SHP77 treated with DMSO at 0.1 percent for 48 hours (cell line): ENCODE results near the gene PARVA.

Experiments used
- DNase-seq: peaks from one replicate; lab custom pipeline; 2025; lab: John Stamatoyannopoulos, UW

The PARVA gene

DNA sequence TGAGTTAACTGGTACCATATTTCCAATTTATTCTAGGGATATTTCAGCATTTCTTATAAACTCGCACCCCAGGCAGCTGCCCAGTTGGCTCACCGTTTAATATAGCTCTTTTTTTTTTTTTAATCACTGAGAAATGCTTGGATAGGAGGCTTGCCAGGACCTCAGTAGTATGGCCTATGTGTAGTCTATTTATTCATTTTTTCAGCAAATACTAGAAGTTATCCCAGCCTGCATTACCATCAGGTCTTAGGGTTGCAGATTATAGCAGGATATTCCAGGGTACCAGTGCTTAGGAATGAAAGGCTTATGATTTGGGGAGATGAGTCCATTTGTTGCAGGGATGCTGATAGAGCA, 26.6 kb downstream of the PARVA start:
- DNase-seq, result no peak

GRCh38 chr11:12404436-12404835, 27.1 kb downstream of the PARVA start:
- DNase-seq, result no peak

GRCh38 chr11:12408156-12408770, 30.9 kb downstream of the PARVA start:
- no peak for DNase-seq

- no peak for DNase-seq
Observed at GRCh38 chr11:12409621-12410005, 32.2 kb downstream of the PARVA start.

GRCh38 chr11:12410006-12410728, 32.8 kb downstream of the PARVA start:
- no peak for DNase-seq

- no peak for DNase-seq
Observed at GRCh38 chr11:12411393-12411792, 34.0 kb downstream of the PARVA start.

DNA sequence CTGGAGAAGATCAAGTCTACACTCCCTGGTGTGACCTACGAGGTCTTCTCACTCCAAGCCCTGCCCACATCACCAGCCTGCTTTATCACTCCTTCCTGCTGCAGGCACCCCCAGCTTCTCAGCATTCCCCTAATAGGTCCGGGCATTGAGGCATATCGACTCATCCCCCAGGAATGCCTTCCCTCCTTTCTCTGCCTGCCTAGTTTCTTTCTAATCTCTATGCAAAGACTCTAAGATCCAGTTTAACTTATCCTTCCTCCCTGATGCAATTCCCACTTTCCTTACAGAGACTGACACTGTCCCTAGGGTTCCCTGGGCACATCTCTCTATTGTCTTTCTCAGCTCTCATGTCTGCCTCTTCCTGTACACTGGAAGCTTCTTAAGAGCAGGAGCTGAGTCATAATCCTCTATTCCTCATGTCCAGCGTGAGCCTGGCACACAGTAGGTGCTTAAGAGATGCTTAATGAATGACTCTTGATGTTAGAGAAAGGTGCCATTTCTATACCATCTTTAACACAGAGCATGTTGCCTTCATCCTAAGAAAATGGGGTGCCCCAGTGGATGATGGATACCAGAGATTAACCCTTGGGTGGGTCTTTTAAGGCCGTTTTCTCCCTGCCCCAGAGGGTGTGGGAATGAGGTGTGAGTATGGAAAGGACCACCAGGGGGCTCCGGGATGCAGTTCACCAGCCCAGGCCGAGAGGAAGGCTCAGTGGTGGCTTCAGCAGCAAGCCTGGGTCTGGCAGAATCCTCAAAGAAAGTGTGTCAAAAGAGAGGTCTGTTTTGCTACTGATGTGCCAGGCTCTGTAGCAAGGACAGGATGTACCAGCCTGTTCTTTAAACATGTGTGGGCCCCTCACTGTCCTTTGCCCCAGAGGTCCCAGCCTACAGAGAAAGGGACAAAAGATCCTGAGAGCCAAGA, 34.7 kb downstream of the PARVA start:
- DNase-seq, result no peak

- no peak for DNase-seq
Observed at GRCh38 chr11:12413141-12414052, 36.0 kb downstream of the PARVA start.

DNA sequence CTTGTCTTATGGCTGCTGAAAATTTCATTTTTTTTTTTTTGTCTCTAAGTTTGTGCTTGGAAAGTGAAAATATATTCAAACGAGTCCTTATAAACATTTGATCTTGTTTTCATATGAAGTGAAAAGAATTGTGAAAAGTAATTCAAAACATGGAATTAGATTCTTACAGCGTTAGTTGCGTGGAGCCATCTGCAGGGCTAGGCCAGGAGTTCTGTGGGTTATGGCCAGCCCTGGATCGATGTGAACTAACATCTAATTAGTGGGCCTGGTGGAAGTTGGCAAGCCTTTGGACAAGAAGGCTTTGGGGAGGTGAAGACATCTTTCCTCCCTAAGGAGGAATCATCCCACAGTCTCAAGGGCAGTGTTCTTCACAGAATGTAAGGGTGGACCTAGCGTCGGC, 37.2 kb downstream of the PARVA start:
- no peak for DNase-seq

DNA sequence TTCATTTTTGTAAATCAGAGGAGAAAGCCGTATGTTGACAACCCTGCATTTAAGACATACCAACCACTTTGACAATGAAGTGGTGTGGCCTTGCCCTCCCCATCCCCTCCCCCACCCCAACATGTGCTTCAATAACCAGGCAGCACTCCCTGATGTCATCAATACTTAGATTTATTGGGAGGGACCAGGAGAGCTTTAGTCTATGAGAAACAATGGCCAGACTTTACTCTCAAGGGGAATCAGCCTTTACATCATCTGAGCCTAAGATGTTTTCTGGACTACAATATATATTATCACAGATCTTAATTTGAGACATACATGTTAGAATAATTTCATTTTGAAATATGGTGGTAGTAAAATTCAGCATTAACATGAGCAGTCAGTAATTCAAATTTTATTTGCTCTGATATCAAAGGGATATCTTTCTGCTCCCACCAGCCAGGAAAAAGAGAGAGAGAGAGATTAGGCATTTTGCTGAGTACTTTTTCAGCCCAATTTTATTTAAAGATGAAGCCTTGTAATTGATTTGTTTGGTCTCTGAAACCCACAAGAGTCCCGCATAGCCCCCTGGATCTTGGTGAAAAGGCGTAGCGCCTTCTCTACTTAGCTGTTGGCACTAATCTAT, 38.1 kb downstream of the PARVA start:
- DNase-seq, result no peak

DNA sequence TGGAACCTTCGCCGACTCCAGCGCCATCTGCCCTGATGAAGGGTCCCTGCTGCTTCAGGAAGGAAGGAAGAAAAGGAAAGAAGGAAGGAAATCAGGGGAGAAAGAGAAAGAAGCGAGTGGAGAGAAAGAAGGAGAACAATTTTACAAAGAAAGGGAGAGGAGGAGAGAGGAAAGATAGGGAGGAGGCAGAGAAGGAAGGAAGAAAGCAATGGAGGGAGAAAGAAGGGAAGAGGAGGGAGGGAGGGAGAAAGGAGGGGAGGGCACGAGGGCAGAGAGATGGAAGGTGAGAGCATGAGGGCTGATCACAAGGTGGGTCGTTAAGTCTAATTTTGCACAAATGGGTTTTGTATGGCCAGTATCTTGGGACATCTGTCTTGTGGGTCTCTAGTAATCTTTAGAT, 39.2 kb downstream of the PARVA start:
- DNase-seq, result no peak

GRCh38 chr11:12417691-12418611, 40.6 kb downstream of the PARVA start:
- DNase-seq, result no peak

- DNase-seq, result no peak
Observed at GRCh38 chr11:12420040-12420439, 42.7 kb downstream of the PARVA start.

DNA sequence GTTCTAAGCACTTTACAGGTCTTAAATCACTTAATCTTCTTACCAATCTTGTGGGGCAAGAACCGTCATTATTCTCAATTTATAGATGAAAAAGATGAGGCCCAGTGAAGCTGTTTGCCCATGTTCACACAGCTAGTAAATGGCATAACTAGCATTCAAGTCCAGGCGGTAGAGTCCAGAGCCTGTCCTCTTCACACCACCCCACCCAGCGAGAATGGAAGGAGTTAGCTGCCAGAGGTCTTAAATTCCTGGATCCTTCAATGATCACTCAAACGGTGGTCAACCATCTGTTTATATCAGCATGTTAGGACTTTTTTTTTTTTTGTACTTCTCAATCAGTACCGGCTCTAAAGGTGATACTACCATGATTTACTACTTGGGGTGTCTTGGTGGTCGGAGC, 43.3 kb downstream of the PARVA start:
- DNase-seq, result no peak

- no peak for DNase-seq
Observed at GRCh38 chr11:12421386-12421785, 44.0 kb downstream of the PARVA start.

GRCh38 chr11:12426176-12426575, 48.8 kb downstream of the PARVA start:
- DNase-seq, result no peak

- DNase-seq, result no peak
Observed at GRCh38 chr11:12429155-12429554, 51.8 kb downstream of the PARVA start.

DNA sequence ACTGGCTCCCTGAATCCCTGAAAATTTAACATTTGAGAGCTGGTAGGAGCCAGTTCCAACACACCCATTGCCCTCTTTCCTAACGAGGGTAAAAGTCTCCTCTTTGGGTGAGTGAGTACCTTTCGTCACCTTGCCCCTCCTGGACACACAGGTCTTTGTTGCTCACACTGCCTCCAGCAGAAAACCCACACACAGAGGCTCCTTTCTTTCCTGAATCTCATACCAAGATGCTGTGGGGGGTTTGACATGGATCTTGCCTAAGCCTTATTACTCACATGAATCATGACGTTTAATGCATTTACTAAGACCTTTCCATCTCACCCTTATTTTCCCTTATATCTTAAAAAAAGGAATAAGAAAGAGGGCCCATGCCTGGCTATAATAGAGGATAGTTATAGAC, 53.0 kb downstream of the PARVA start:
- DNase-seq, result no peak

DNA sequence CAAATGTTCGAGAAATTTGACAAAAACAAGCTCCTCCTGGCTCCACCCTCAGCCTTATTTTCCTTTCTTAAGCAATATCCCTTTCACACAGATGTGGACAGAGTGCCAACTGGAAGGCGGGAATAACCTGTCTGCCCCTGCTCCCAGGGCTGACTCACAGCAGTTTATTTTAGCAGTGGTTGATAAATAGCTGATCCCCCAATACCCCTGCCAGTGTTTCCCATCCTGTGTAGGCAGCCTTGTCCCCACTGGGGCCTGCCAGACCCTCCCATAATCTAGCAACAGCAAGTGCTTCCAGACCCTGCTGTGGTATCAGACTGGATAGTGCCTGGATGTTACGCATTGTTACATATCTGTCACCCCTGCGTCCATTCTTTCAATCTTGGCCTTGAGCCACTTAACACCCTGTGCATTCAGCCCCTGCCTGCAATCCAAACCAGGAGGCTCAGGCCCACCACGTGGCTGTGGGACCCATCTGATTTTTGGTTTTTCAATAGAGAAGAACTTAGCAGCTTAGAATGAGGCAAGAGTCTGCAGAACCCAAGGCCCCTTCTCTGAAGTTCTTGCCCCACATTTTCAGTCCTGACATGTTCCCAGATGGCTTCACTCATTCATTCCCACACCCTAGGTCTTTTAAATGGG, 53.7 kb downstream of the PARVA start:
- no peak for DNase-seq

GRCh38 chr11:12432507-12432906, 55.1 kb downstream of the PARVA start:
- DNase-seq, result no peak
